Gastroesophageal sphincter (tissue), 3 donors: Measurements from ENCODE around the gene PUSL1.

Source experiments
- CTCF ChIP-seq, 4 experiments: fragments of 200-600 bp in 2 of 4; fragments of 450-650 bp in 2 of 4; sonication (generic) in 1 of 4; IDR thresholded peaks; one replicate each; pipeline ENCODE4 v1.5.1; 2017 to 2019; ENCODE audit warnings: antibody characterized with exemption in 4 of 4, mild to moderate bottlenecking in 2 of 4, moderate library complexity in 2 of 4
- EP300 ChIP-seq: sonication (generic); formaldehyde crosslinking; IDR thresholded peaks from one replicate; pipeline ENCODE4 v1.6.1; 2017; ENCODE audit warnings: antibody characterized with exemption, mild to moderate bottlenecking

- TF ChIP-seq CTCF (IDR thresholded peaks at IDR 0.05) (no peak), EP300 (no peak)
Measured at GRCh38 chr1:1275836-1276235, 32.6 kb upstream of the PUSL1 start.
